Activated T-cell treated with anti-CD3 and anti-CD28 coated beads, Interleukin-2, amount 50 U/mL, for 48 hours (primary cell): ENCODE results near the gene RBM5.
A peak's percentile ranks its signal among the peaks of the same experiment; 100 is the strongest.
"Not testable (repeated sequence)": the region's sequence is repeated elsewhere in the genome, so short reads cannot be mapped to it uniquely, and the experiment has no call there.

Source experiments
- DNase-seq, 2 experiments: peaks; one replicate each; pipeline ENCODE4 v3.0.0-alpha.2; 2020

RBM5 gene

DNA sequence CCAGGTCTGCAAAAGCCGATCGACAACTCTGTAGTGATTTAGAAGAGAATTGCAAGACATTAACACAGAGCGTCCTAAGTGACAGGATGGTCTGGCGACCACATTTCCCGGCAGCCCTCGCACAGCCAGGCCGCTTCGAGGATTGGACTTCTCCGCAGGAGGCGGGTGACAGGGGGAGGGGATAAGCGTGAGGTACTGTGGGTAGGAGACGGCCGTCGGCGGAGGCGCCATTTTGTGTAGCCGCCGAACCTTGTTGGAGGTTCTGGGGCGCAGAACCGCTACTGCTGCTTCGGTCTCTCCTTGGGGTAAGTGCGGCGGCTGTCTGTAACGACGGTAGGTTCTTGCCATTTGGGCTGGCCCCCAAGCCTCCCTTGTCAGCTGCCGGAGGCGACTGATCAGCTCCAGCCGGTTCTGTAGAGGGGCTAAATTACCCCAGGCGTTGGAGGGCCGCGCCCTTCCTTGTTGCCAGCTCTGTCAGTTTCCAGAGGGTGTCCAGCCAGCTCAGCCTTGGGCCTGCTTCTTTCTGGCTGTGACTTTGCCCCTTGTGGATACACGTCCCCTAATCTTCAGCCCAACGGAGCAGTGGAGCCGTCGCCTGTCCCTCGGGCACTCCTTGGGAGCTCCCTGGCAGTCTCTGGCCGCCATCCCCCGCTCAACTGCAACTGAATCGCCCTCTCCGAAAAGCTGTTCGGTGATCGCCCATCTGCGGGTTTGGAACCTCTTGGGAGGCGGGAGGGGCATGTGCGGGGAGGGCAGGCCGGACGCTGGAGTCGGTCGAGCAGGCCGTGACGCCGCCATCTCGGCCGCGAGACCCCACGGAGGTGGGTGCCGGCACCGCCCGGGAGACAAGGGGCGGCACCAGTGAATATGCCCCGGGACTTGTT lies at the start of gene RBM5:
TSS of gene RBM5 (plus strand) at position 195 of the 884 bp plus-strand sequence. CDS start 1,516 bp downstream, outside the sequence.
- DNase-seq = peak; percentile 93 to 94

DNA sequence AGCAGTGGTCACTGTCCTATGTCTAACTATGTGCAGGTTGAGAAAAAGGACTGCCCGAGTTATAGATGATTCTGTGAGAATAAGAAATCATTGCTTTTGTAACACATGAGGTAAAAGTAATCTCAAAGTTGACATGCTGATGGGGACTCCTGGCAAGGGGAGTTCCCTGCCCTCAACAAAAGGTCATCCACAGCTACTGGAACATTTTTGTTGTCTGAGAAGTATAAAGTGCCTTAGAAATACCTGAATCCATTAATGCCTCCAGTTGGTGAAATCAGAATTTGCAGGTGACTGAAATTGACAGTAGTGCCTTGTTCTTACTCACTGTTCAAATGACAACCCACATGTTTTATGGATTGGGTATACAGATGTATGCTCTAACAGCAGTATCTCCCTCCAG lies 43.7 kb upstream of the RBM5 start:
- DNase-seq = no peak

DNA sequence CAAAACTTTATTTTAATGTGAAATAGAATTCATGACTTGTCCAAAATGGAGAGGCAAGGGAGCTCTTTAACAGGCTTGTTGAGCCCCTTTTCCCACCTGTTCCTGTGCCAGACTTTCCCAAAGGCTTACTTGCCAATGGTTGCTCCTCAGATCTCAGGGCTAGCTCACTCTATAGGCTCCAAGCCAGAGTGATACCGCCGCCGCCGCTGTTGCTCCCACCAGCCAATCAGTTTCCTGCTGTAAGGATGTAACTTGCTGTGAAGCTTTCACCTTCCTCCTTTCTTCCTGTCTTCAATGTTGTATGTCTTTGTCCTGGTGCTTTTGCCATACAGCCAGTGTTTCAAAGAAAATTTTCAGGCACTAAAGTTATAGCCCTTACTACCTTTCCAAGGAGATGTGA lies 41.3 kb upstream of the RBM5 start:
- no peak for DNase-seq

GRCh38 chr3:50050361-50050760 lies 38.4 kb upstream of the RBM5 start:
- DNase-seq = no peak

DNA sequence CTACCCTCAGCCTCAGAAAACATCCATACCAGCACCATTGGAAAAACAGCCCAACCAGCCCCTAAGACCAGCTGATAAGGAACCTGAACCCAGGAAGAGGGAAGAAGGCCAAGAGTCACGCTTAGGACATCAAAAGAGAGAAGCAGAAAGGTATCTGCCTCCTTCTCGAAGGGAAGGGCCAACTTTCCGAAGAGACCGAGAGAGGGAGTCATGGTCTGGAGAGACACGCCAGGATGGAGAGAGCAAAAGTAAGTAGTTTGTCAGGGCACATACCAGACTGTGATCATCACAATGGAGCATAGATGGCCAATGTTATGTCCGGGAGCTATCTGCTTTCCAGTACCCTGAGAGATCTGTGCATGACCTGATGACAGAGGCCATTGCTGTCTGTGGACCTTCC lies 31.0 kb upstream of the RBM5 start:
- no peak for DNase-seq

DNA sequence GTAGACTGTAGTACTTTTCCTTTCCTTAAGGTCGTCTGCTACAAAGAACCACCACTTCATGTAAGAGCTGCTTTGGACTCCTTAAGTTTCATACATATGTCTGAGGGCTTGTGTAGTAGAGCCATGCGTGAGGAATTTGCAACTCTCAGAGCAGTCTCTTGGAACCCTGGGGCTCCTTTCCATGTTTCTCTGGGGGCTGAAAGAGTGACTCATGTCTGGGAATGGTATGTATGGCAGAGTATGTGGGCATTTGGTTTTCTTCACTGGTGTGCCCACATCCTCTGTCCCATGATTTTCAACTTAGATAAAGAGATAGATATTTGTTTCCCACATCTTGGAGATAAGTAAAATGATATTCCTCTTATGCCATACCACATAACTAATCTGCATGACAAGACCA lies 20.6 kb upstream of the RBM5 start:
- no peak for DNase-seq

GRCh38 chr3:50078091-50078490 lies 10.6 kb upstream of the RBM5 start:
- DNase-seq = no peak

GRCh38 chr3:50078622-50079021 lies 10.1 kb upstream of the RBM5 start:
- DNase-seq = no peak

DNA sequence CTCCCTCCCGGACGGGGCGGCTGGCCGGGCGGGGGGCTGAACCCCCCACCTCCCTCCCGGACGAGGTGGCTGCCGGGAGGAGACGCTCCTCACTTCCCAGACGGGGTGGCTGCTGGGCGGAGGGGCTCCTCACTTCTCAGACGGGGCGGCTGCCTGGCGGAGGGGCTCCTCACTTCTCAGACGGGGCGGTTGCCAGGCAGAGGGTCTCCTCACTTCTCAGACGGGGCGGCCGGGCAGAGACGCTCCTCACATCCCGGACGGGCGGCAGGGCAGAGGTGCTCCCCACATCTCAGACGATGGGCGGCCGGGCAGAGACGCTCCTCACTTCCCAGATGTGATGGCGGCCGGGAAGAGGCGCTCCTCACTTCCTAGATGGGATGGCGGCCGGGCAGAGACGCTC lies 3.8 kb upstream of the RBM5 start:
- DNase-seq = not testable (repeated sequence)

DNA sequence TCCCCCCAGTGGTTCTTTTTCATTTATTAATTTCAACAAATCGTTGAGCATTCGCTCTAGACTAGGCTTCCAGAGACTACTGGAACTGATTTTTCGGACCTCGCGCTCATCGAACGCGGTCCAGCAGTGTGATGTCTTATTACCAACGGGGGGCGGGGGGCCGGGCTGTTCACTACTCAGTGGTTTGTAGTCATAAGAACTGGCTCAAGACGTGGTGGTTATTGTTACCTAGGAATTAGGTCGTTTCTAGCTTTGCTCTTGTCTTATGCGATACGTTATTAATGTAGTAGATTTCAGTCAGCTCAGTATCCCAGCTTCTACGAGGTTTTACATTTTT lies 858 bp downstream of the RBM5 start:
- DNase-seq = no peak

DNA sequence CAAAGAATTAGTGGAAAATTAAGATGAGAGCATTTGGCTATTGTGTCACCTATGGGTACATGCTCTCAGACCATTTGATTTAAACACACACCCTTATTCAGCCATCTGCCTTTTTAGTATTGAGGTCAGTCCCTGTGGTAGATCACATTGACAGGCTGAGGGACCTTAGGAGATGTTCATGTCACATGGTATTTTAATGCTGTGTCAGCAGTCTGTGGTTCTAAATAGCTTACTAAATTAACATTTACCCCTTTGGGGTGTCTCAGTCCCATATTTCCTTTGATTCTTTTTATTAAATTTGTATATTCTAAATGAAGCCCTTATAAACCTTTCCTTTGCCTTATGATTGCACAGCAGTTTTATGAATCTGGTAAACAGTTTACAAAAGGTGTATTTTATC lies 2.3 kb downstream of the RBM5 start:
- no peak for DNase-seq

GRCh38 chr3:50095352-50095998 lies 6.8 kb downstream of the RBM5 start:
- no peak for DNase-seq

- DNase-seq = no peak
Measured at GRCh38 chr3:50100386-50100785, 11.7 kb downstream of the RBM5 start.

- DNase-seq = no peak
Measured at GRCh38 chr3:50100956-50101845, 12.5 kb downstream of the RBM5 start.

- DNase-seq = no peak
Measured at GRCh38 chr3:50102558-50102957, 13.8 kb downstream of the RBM5 start.

DNA sequence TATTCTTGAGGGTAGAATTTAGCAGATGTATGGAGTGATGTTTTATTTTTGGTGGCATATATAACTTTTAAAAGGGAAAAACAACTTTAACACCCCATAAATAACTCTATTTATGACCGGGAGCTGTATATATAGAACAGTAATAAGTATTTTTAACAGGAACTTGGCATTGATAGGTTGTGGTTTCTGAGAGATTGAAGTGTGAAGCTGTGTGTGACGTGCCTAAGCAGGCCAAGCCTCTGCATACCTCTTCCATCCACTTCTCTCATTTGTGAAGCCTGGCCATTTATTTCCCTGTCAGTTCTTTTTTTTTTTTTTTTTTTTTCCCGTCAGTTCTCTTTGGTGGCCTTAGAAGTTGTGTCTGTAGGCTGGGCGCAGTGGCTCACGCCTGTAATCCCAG lies 23.0 kb downstream of the RBM5 start:
- no peak for DNase-seq

DNA sequence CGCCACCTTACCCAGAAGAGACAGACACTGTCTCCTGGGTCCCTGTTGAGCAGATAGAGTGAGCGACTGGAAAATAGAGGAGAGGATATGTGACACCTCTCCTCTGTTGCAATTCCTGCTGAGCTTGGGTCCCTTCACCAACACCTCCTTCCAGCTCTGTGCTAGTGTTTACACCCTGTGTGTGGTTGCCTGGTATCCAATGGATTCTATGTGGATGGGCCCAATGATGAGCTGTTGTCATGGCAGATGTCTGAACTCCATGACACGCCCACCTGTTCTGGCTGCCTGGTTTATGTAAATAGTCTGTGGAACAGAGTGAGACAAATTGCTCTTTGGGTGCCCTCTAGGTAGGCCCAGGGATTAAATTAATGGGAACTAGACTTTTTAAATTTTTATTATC lies 23.7 kb downstream of the RBM5 start:
- DNase-seq = no peak

DNA sequence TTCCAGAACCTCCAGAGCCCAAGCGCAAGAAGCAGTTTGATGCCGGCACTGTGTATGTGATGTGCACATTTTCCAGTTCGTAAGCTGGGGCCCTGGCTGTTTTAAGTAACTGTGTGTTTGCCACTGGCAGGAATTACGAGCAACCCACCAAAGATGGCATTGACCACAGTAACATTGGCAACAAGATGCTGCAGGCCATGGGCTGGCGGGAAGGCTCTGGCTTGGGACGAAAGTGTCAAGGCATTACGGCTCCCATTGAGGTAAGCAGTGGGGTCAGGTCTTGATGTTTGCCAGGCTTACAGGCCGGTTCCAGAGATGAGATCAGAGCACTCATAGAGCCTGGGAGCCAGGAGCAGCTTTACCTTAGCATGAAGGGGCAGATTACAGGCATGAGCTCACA lies 28.4 kb downstream of the RBM5 start:
- DNase-seq = no peak

GRCh38 chr3:50118237-50118636 lies 29.5 kb downstream of the RBM5 start:
- DNase-seq = no peak

- no peak for DNase-seq
Measured at GRCh38 chr3:50119786-50120185, 31.1 kb downstream of the RBM5 start.

GRCh38 chr3:50120364-50121071 lies 31.8 kb downstream of the RBM5 start:
- no peak for DNase-seq

DNA sequence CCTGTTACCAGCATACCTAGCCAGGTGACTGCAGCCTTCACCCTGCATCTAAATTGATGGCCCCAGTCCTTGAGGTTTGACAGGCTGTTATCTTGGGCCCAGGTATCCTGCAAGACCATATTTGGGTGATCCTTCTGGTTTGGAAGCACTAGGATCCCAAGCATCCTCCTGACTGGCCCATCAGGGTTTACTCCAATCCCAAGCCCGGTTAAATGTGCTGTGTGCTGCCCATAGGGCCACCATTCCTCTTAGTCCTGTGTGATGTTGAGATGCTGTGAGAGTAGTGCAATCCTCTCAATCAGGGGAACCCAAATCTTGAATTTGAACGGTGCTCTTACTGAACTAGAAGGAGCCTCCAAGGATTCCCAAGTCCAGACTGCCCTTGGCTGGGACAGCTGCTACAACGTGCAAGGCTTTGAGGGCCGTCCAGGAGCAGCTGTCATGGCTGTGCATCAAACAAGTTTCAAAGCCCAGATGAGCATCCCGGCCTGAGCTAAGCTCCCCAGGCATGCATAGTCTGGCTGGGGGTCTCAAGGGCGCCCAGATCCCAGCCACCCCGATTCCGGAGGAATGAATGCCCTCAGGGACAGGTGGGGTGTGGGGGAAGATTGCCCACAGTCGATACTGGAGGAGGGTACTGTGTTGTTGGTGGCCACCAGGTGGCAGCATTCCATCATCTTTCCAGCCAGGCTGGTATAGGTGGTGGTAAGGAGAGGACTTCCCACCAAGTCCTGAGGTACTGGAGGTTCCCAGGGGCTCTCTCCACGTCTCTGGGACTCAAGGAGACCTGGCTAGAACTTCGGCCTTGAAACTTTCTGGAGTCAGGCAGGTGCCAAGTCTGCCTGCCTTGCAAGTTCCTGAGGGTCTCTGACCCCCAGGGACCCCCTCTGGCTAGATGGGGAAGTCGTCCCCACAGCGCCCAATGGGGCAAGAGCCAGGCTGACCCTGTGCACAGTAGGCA lies 32.6 kb downstream of the RBM5 start:
- peak; percentile 76 to 80 for DNase-seq
